Anterior cingulate cortex (tissue), 58 donors: ENCODE data around the gene ACBD7.

Experiments used
- DNase-seq, 58 donors: peaks; one replicate each; lab custom pipeline; 2025; lab: John Stamatoyannopoulos, UW

Gene ACBD7

GRCh38 chr10:15027741-15028140 lies 60.8 kb downstream of the ACBD7 start:
- no peak for DNase-seq
